Peyer's patch (tissue), 4 donors: Measurements from ENCODE around the gene HOXD13. TPM values are rescaled to one million over a fixed set of nuclear protein-coding genes. Genes with fewer than 3 reads are reported as not detected.

ENCODE experiments used
- DNase-seq, 3 donors: peaks; one replicate each; pipeline ENCODE4 v3.0.0-alpha.2; 2017 to 2019
- H3K27ac ChIP-seq, 4 donors: fragments of 200-600 bp; sonication (generic); one replicate each; pipeline ENCODE4 v1.5.1; 2016 to 2019
- H3K27me3 ChIP-seq, 2 donors: fragments of 200-600 bp; sonication (generic); one replicate each; pipeline ENCODE4 v1.5.1; 2019
- H3K36me3 ChIP-seq, 3 donors: fragments of 200-600 bp; sonication (generic); one replicate each; pipeline ENCODE4 v1.5.1; 2016 to 2019
- H3K4me1 ChIP-seq, 4 donors: fragments of 200-600 bp; sonication (generic); one replicate each; pipeline ENCODE4 v1.5.1; 2016 to 2019
- H3K4me3 ChIP-seq, 4 donors: fragments of 200-600 bp; sonication (generic); 1 replicate in 3 of 4; 2 replicates in 1 of 4; pipeline ENCODE4 v1.5.1; 2016 to 2019; ENCODE audit warnings: mild to moderate bottlenecking in 1 of 4
- H3K9me3 ChIP-seq, 4 donors: fragments of 200-600 bp; sonication (generic); one replicate each; pipeline ENCODE4 v1.5.1; 2016 to 2019; ENCODE audit warnings: mild to moderate bottlenecking in 1 of 4
- CTCF ChIP-seq, 6 experiments: fragments of 450-650 bp in 4 of 6; fragments of 200-600 bp in 2 of 6; sonication (generic) in 1 of 6; IDR thresholded peaks; one replicate each; pipeline ENCODE4 v1.5.1; 2017 to 2019; ENCODE audit warnings: antibody characterized with exemption in 6 of 6, mild to moderate bottlenecking in 3 of 6, moderate library complexity in 1 of 6
- POLR2A ChIP-seq, 2 donors: fragments of 450-650 bp; IDR thresholded peaks; one replicate each; pipeline ENCODE4 v1.5.1; 2017; ENCODE audit warnings: antibody characterized with exemption in 2 of 2, mild to moderate bottlenecking in 2 of 2, moderate library complexity in 2 of 2
- total RNA-seq, 4 donors: library from RNA; depleted of rRNA; stranded (reverse); fragments of >200 nt; gene quantifications; one replicate each; pipeline ENCODE4 v1.1.0, GENCODE V29; 2016

Gene HOXD13
- total RNA-seq, 4 donors from 2014 or later: not detected

DNA sequence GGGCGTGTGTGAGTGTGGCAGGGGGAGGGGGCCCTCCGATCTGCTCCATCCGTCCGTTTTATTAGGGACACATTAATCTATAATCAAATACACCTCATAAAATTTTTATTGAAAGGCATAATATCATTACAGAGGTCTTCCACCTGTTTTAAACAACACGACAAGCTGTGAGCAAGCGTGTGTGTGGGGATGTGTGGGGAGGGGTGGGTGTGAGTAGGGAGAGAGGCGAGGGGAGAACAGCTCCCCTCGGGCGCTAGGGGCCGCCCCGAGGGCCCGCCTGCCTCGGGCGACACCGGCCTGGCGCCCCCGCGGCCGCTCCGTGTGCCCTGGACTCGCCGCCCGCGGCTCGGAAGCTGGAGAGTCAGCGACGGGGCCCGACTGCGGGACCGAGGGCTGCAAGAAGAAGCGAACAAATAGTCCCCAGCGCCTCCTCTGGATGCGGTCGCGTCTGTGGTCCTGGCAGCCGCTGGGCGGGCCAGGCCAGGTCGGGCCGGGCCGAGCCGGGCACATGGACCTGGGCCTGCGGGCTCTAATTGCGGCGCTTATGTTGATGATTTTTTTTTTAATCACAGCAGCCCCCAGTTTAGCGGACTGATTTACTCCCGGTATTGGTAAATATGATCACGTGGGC lies 29.6 kb downstream of the HOXD13 start:
- Histone ChIP-seq H3K4me3 (peak overlapping the region; percentile 10 to 63 (median 47)), H3K4me1 (peaks cover 0 to 17% (median 0%) of the 10 kb centered on the region in 4 donors), H3K27ac (peak overlapping the region in 3 of 4 donors; percentile 1 to 49 (median 41)), H3K27me3 (peaks cover 0 to 67% of the 10 kb centered on the region in 2 donors), H3K9me3 (peaks cover 0 to 4% (median 0%) of the 10 kb centered on the region in 4 donors), H3K36me3 (no peaks in the 10 kb centered on the region)
- peak in 1 of 3 donors; percentile 70 for DNase-seq
- TF ChIP-seq CTCF (IDR thresholded peaks at IDR 0.05) (no peak), POLR2A (IDR thresholded peaks at IDR 0.05) (no peak)

DNA sequence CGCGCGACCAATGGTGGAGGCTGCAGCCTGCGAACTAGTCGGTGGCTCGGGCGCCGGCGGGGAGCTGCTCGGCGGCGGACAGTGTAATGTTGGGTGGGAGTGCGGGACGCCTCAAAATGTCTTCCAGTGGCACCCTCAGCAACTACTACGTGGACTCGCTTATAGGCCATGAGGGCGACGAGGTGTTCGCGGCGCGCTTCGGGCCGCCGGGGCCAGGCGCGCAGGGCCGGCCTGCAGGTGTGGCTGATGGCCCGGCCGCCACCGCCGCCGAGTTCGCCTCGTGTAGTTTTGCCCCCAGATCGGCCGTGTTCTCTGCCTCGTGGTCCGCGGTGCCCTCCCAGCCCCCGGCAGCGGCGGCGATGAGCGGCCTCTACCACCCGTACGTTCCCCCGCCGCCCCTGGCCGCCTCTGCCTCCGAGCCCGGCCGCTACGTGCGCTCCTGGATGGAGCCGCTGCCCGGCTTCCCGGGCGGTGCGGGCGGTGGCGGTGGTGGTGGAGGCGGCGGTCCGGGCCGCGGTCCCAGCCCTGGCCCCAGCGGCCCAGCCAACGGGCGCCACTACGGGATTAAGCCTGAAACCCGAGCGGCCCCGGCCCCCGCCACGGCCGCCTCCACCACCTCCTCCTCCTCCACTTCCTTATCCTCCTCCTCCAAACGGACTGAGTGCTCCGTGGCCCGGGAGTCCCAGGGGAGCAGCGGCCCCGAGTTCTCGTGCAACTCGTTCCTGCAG lies 30.3 kb downstream of the HOXD13 start, which contains the start of gene HOXD9:
HOXD9 (plus strand) TSS at position 37 of the 728 bp plus-strand sequence; CDS start at position 87, 50 bp downstream.
- Histone ChIP-seq H3K27me3 (peaks cover 0 to 60% of the 10 kb centered on the region in 2 donors), H3K4me1 (peaks cover 0 to 17% (median 0%) of the 10 kb centered on the region in 4 donors), H3K9me3 (peaks cover 0 to 4% (median 0%) of the 10 kb centered on the region in 4 donors), H3K36me3 (no peaks in the 10 kb centered on the region), H3K4me3 (peak within 1 kb of the TSS; percentile 10 to 63 (median 47)), H3K27ac (peak within 1 kb of the TSS; percentile 4 to 49 (median 44))
- peak; percentile 38 to 77 (median 50) for DNase-seq
- TF ChIP-seq CTCF (IDR thresholded peaks at IDR 0.05): no peak
- TF ChIP-seq POLR2A (IDR thresholded peaks at IDR 0.05): no peak

- peaks cover 0 to 4% (median 0%) of the 10 kb centered on the region in 4 donors for H3K9me3 ChIP-seq
- peak overlapping the region; percentile 10 to 63 (median 47) for H3K4me3 ChIP-seq
- TF ChIP-seq POLR2A (IDR thresholded peaks at IDR 0.05) (no peak), CTCF (IDR thresholded peaks at IDR 0.05) (no peak)
- no peak overlapping the region for H3K27ac ChIP-seq
- H3K4me1 ChIP-seq: peaks cover 0 to 23% (median 0%) of the 10 kb centered on the region in 4 donors
- peaks cover 0 to 53% of the 10 kb centered on the region in 2 donors for H3K27me3 ChIP-seq
- no peak for DNase-seq
- H3K36me3 ChIP-seq: no peaks in the 10 kb centered on the region
Measured at GRCh38 chr2:176123411-176124109, 31.0 kb downstream of the HOXD13 start.

DNA sequence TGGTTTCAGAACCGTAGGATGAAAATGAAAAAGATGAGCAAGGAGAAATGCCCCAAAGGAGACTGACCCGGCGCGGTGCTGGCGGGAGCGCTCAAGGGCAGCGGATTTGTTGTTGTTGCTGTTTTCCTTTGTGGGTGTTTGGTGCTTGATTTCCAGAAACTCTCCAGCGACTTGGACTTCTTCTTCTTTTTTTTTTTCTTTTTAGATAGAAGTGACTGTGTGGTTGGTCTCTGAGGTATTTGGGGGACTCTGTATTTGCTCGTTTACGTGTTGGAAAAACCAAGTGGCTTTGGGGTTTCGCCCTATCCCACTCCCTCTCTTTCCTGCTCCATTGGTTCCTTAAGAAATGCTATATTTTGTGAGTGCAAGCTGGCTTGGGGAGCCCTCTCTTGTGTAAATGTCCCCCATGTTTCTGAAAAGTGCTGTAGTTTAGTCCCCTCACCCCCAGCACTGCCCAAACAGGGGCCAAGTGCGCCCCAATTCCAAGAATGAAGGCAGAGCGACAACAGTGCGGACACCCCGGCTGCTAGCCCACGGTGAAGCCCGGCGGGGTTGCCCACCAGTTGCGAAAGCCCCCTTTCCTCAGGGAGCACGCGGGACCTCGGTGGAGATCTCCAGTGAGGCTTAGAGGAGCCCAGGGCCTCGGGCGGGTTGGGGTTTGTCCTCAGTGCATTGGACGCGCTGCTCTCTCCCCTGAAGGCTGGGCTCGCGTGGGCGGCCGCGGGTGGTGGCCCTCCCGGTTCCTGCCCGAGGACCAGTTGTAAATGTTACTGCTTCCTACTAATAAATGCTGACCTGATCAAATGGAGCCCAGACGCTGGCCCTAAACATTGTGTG lies 31.8 kb downstream of the HOXD13 start:
- peaks cover 0 to 59% of the 10 kb centered on the region in 2 donors for H3K27me3 ChIP-seq
- H3K27ac ChIP-seq: no peak overlapping the region
- H3K36me3 ChIP-seq: no peaks in the 10 kb centered on the region
- peaks cover 0 to 30% (median 0%) of the 10 kb centered on the region in 4 donors for H3K4me1 ChIP-seq
- DNase-seq: peak in 1 of 3 donors; percentile 41
- TF ChIP-seq POLR2A (IDR thresholded peaks at IDR 0.05): no peak
- H3K9me3 ChIP-seq: peaks cover 0 to 4% (median 0%) of the 10 kb centered on the region in 4 donors
- H3K4me3 ChIP-seq: peak overlapping the region in 1 of 4 donors; percentile 57

- Histone ChIP-seq H3K27me3 (peaks cover 0 to 57% of the 10 kb centered on the region in 2 donors), H3K4me1 (peaks cover 0 to 34% (median 0%) of the 10 kb centered on the region in 4 donors), H3K27ac (no peak overlapping the region), H3K9me3 (peaks cover 0 to 4% (median 0%) of the 10 kb centered on the region in 4 donors), H3K36me3 (no peaks in the 10 kb centered on the region), H3K4me3 (no peak overlapping the region)
- TF ChIP-seq CTCF (IDR thresholded peaks at IDR 0.05) (no peak), POLR2A (IDR thresholded peaks at IDR 0.05) (no peak)
- peak in 1 of 3 donors; percentile 41 for DNase-seq
Measured at GRCh38 chr2:176124947-176125771, 32.6 kb downstream of the HOXD13 start.
